Measurements from ENCODE around the gene ANKS1B.

GRCh38 chr12:99005601-99006000, 979.1 kb downstream of the ANKS1B start:
- no peak for TF ChIP-seq JAZF1 (CRISPR knock-in tag; IDR thresholded peaks at IDR 0.05)
- TF ChIP-seq, protein P1, sequence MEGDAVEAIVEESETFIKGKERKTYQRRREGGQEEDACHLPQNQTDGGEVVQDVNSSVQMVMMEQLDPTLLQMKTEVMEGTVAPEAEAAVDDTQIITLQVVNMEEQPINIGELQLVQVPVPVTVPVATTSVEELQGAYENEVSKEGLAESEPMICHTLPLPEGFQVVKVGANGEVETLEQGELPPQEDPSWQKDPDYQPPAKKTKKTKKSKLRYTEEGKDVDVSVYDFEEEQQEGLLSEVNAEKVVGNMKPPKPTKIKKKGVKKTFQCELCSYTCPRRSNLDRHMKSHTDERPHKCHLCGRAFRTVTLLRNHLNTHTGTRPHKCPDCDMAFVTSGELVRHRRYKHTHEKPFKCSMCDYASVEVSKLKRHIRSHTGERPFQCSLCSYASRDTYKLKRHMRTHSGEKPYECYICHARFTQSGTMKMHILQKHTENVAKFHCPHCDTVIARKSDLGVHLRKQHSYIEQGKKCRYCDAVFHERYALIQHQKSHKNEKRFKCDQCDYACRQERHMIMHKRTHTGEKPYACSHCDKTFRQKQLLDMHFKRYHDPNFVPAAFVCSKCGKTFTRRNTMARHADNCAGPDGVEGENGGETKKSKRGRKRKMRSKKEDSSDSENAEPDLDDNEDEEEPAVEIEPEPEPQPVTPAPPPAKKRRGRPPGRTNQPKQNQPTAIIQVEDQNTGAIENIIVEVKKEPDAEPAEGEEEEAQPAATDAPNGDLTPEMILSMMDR (IDR thresholded peaks at IDR 0.05): no peak
- TF ChIP-seq USF1 (CRISPR knock-in tag; IDR thresholded peaks at IDR 0.05): no peak
- TF ChIP-seq TEAD1 (CRISPR knock-in tag; IDR thresholded peaks at IDR 0.05): no peak
- no peak for TF ChIP-seq ETV6 (CRISPR knock-in tag; IDR thresholded peaks at IDR 0.05)
- no peak for TF ChIP-seq FOXK1 (CRISPR knock-in tag; IDR thresholded peaks at IDR 0.05)
- no peak for TF ChIP-seq NR3C1 (CRISPR knock-in tag; conservative IDR thresholded peaks at IDR 0.05; ENCODE audit: low read depth)
- TF ChIP-seq, protein P2, sequence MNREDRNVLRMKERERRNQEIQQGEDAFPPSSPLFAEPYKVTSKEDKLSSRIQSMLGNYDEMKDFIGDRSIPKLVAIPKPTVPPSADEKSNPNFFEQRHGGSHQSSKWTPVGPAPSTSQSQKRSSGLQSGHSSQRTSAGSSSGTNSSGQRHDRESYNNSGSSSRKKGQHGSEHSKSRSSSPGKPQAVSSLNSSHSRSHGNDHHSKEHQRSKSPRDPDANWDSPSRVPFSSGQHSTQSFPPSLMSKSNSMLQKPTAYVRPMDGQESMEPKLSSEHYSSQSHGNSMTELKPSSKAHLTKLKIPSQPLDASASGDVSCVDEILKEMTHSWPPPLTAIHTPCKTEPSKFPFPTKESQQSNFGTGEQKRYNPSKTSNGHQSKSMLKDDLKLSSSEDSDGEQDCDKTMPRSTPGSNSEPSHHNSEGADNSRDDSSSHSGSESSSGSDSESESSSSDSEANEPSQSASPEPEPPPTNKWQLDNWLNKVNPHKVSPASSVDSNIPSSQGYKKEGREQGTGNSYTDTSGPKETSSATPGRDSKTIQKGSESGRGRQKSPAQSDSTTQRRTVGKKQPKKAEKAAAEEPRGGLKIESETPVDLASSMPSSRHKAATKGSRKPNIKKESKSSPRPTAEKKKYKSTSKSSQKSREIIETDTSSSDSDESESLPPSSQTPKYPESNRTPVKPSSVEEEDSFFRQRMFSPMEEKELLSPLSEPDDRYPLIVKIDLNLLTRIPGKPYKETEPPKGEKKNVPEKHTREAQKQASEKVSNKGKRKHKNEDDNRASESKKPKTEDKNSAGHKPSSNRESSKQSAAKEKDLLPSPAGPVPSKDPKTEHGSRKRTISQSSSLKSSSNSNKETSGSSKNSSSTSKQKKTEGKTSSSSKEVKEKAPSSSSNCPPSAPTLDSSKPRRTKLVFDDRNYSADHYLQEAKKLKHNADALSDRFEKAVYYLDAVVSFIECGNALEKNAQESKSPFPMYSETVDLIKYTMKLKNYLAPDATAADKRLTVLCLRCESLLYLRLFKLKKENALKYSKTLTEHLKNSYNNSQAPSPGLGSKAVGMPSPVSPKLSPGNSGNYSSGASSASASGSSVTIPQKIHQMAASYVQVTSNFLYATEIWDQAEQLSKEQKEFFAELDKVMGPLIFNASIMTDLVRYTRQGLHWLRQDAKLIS (CRISPR knock-in tag; IDR thresholded peaks at IDR 0.05; ENCODE audit: borderline replicate concordance): no peak
- no peak for TF ChIP-seq ZNF416 (CRISPR knock-in tag; IDR thresholded peaks at IDR 0.05)
